Endodermal cell (in vitro differentiated cells): ENCODE measurements around the gene DUSP11. TPM values are rescaled to one million over a fixed set of nuclear protein-coding genes. Genes with fewer than 3 reads are reported as not detected.
A peak's percentile ranks its signal among the peaks of the same experiment; 100 is the strongest.

Experiments used
- DNase-seq: peaks from one replicate; pipeline ENCODE4 v3.0.0-alpha.2; 2017
- H3K27ac ChIP-seq: 2 replicates; pipeline ENCODE4 v1.5.1; 2013; ENCODE audit warnings: mild to moderate bottlenecking, low read depth, low read length, moderate library complexity
- H3K27me3 ChIP-seq: 2 replicates; pipeline ENCODE4 v1.6.1; 2013; ENCODE audit warnings: mild to moderate bottlenecking, low read length, moderate library complexity; ENCODE audit not compliant: insufficient read depth, control insufficient read depth, poor library complexity, severe bottlenecking
- H3K36me3 ChIP-seq: 2 replicates; pipeline ENCODE4 v1.7.0; 2013; ENCODE audit warnings: mild to moderate bottlenecking, low read length, moderate library complexity; ENCODE audit not compliant: control insufficient read depth, insufficient read depth
- H3K4me1 ChIP-seq: one replicate; pipeline ENCODE4 v1.7.0; 2013; ENCODE audit warnings: low read length; ENCODE audit not compliant: control insufficient read depth, insufficient read depth
- H3K4me3 ChIP-seq: 2 replicates; pipeline ENCODE4 v1.5.1; 2013; ENCODE audit warnings: mild to moderate bottlenecking, low read length, moderate library complexity
- H3K9ac ChIP-seq: 2 replicates; pipeline ENCODE4 v1.6.1; 2013; ENCODE audit warnings: mild to moderate bottlenecking, low read length, moderate library complexity; ENCODE audit not compliant: poor library complexity, severe bottlenecking; ENCODE audit errors: extremely low read depth
- H3K9me3 ChIP-seq: 2 replicates; pipeline ENCODE4 v1.6.1; 2013; ENCODE audit warnings: mild to moderate bottlenecking, low read length, moderate library complexity; ENCODE audit not compliant: control insufficient read depth
- H3K27ac Mint-ChIP-seq: 2 replicates; pipeline ENCODE4 v1.8.0; 2020; ENCODE audit warnings: mixed read lengths
- H3K27me3 Mint-ChIP-seq: 2 replicates; pipeline ENCODE4 v1.8.0; 2021; ENCODE audit warnings: mild to moderate bottlenecking, mixed read lengths; ENCODE audit not compliant: insufficient read depth
- H3K36me3 Mint-ChIP-seq: 2 replicates; pipeline ENCODE4 v1.8.0; 2020; ENCODE audit warnings: low read depth, mixed read lengths
- H3K4me1 Mint-ChIP-seq: 2 replicates; pipeline ENCODE4 v1.8.0; 2020; ENCODE audit warnings: mixed read lengths
- H3K4me3 Mint-ChIP-seq: 2 replicates; pipeline ENCODE4 v1.8.0; 2020; ENCODE audit warnings: mild to moderate bottlenecking, moderate library complexity, mixed read lengths
- H3K9me3 Mint-ChIP-seq: 2 replicates; pipeline ENCODE4 v1.8.0; 2020; ENCODE audit warnings: mild to moderate bottlenecking, mixed read lengths
- CTCF ChIP-seq: fragments of 200-600 bp; sonication (generic); conservative IDR thresholded peaks from 2 replicates; pipeline ENCODE4 v1.5.0; 2021; ENCODE audit warnings: antibody characterized with exemption, mild to moderate bottlenecking
- WGBS, 2 experiments: methylation state at CpG; one replicate each; pipeline versions ENCODE4 v1.1.5 to v1.1.7; 2013; ENCODE audit warnings: missing lambda C conversion rate in 2 of 2, mixed read lengths in 1 of 2; ENCODE audit not compliant: insufficient coverage in 1 of 2, insufficient read length in 1 of 2; 5-methylcytosine and 5-hydroxymethylcytosine counted together
- total RNA-seq, 2 donors: library from RNA; stranded (reverse); fragmentation: NEBNext Ultra II Directional in 1 of 2; extraction: Animal tissue kit (Norgen Biotek cat#: 25700) in 1 of 2; gene quantifications; 2 replicates in 1 of 2; 3 replicates in 1 of 2; pipeline ENCODE4 v1.2.1, GENCODE V29; 2021

The DUSP11 gene
- total RNA-seq, 2 donors from 2014 or later: 18.8 to 23.0 TPM

DNA sequence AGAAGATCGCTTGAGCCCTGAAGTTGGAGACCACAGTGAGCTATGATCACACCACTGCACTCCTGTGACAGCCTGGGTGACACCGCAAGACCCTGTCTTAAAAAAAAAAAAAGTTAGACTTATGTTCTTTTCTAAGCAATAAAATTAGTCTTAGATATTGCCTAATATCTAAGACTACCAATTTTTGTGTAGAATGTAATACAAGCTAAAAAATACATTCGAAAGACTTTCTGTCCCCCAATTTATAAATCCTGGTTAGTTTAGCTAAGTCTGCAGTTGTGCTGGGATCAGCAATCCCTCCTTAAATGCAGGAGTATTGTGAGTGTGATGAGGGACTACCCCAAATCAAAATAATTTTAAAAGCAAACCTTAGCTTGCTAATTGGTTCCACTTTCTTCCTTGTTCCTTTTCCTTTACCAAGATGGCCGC lies 48.5 kb upstream of the DUSP11 start:
- TF ChIP-seq CTCF: no peak
- Histone ChIP-seq H3K36me3 (peaks cover 22% of the 10 kb centered on the region), H3K4me1 (peaks cover 3% of the 10 kb centered on the region), H3K4me3 (peak overlapping the region; percentile 90), H3K9me3 (no peaks in the 10 kb centered on the region), H3K27me3 (peaks cover 29% of the 10 kb centered on the region), H3K27ac (no peak overlapping the region), H3K9ac (peak overlapping the region; percentile 73)
- Mint-ChIP-seq H3K4me1 (peaks cover 17% of the 10 kb centered on the region), H3K36me3 (peaks cover 21% of the 10 kb centered on the region), H3K4me3 (peak overlapping the region; percentile 94), H3K27me3 (peaks cover 25% of the 10 kb centered on the region), H3K9me3 (peaks cover 3% of the 10 kb centered on the region), H3K27ac (peak overlapping the region; percentile 97)
- DNase-seq: no peak
- 41 to 65% methylated on average over 2 to 3 of the region's 4 CpGs for WGBS, 2 experiments

- Mint-ChIP-seq H3K4me1 (peaks cover 17% of the 10 kb centered on the region), H3K9me3 (peaks cover 3% of the 10 kb centered on the region), H3K27ac (no peak overlapping the region), H3K36me3 (peaks cover 17% of the 10 kb centered on the region), H3K4me3 (peak overlapping the region; percentile 94), H3K27me3 (peaks cover 25% of the 10 kb centered on the region)
- H3K9ac ChIP-seq: no peak overlapping the region
- H3K9me3 ChIP-seq: no peaks in the 10 kb centered on the region
- H3K4me3 ChIP-seq: peak overlapping the region; percentile 90
- 90 to 92% methylated on average over 9 of the region's 9 CpGs for WGBS, 2 experiments
- H3K36me3 ChIP-seq: peaks cover 16% of the 10 kb centered on the region
- H3K4me1 ChIP-seq: peaks cover 3% of the 10 kb centered on the region
- H3K27ac ChIP-seq: no peak overlapping the region
- H3K27me3 ChIP-seq: peaks cover 35% of the 10 kb centered on the region
- TF ChIP-seq CTCF: no peak
- DNase-seq: no peak
These were observed 47.9 kb upstream of the DUSP11 start for GRCh38 chr2:73827660-73828388.

DNA sequence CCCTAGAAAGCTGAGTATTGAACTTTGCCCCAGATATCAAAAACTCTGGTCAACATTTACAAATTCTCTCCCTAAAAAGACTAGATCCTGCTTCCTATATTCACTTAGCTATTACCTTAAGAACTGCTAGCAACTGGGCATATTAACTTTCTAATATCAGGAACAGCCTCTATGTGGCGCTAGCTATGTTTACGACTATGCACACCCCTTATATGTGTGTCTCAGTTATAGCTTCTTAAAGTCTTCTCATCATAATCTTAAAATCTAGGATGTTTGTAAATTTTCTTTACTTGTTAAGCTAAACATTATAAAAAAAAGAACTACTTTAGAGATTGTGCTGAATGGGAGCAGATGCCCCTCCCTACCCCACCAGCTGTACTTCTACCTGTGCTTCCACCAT lies 47.1 kb upstream of the DUSP11 start:
- Mint-ChIP-seq H3K27me3 (peaks cover 25% of the 10 kb centered on the region), H3K4me1 (peaks cover 17% of the 10 kb centered on the region), H3K27ac (no peak overlapping the region), H3K36me3 (peaks cover 9% of the 10 kb centered on the region), H3K4me3 (no peak overlapping the region), H3K9me3 (peaks cover 3% of the 10 kb centered on the region)
- no peaks in the 10 kb centered on the region for H3K9me3 ChIP-seq
- peaks cover 43% of the 10 kb centered on the region for H3K27me3 ChIP-seq
- WGBS, 2 experiments: 100% methylated on average over 2 of the region's 2 CpGs; no CpG with 5 or more reads in 1 of the 2 experiments
- H3K36me3 ChIP-seq: peaks cover 11% of the 10 kb centered on the region
- H3K4me3 ChIP-seq: no peak overlapping the region
- H3K9ac ChIP-seq: no peak overlapping the region
- H3K4me1 ChIP-seq: peaks cover 3% of the 10 kb centered on the region
- H3K27ac ChIP-seq: no peak overlapping the region
- DNase-seq: no peak
- peak; percentile 43 for TF ChIP-seq CTCF
